Gastrocnemius medialis (tissue), 4 donors: Measurements from ENCODE around the gene NEK2. TPM values are rescaled to one million over a fixed set of nuclear protein-coding genes. Genes with fewer than 3 reads are reported as not detected.

Experiments
- ATAC-seq, 2 donors: fragments of 150-250 bp; one replicate each; pipeline ENCODE4 v1.9.1; 2016
- DNase-seq, 2 donors: peaks; one replicate each; pipeline ENCODE4 v3.0.0-alpha.2; 2019
- H3K27ac ChIP-seq, 4 donors: fragments of 200-600 bp; sonication (generic); 1 replicate in 1 of 4; 2 replicates in 3 of 4; pipeline ENCODE4 v1.5.1; 2016 to 2018; ENCODE audit warnings: mild to moderate bottlenecking in 2 of 4, moderate library complexity in 1 of 4
- H3K27me3 ChIP-seq, 3 donors: fragments of 200-600 bp; sonication (generic) in 2 of 3; 1 replicate in 1 of 3; 2 replicates in 2 of 3; pipeline versions ENCODE4 v1.5.1 to v1.6.0; 2016 to 2019; ENCODE audit warnings: mild to moderate bottlenecking in 1 of 3, moderate library complexity in 1 of 3
- H3K36me3 ChIP-seq, 2 donors: fragments of 200-600 bp; sonication (generic) in 1 of 2; one replicate each; pipeline ENCODE4 v1.5.1; 2017 to 2018
- H3K4me1 ChIP-seq, 2 donors: fragments of 200-600 bp; sonication (generic) in 1 of 2; one replicate each; pipeline ENCODE4 v1.5.1; 2016 to 2017; ENCODE audit warnings: mild to moderate bottlenecking in 2 of 2
- H3K4me3 ChIP-seq, 4 donors: fragments of 200-600 bp; sonication (generic) in 3 of 4; 1 replicate in 1 of 4; 2 replicates in 3 of 4; pipeline ENCODE4 v1.5.1; 2016 to 2019; ENCODE audit warnings: mild to moderate bottlenecking in 2 of 4
- H3K9me3 ChIP-seq, 3 donors: fragments of 200-600 bp; sonication (generic) in 2 of 3; 1 replicate in 1 of 3; 2 replicates in 2 of 3; pipeline ENCODE4 v1.5.1; 2016 to 2019
- CTCF ChIP-seq, 5 experiments: fragments of 450-650 bp in 3 of 5; fragments of 200-600 bp in 2 of 5; sonication (generic) in 2 of 5; IDR thresholded peaks in 4 of 5; conservative IDR thresholded peaks in 1 of 5; 1 replicate in 4 of 5; 2 replicates in 1 of 5; pipeline ENCODE4 v1.5.1; 2016 to 2019; ENCODE audit warnings: antibody characterized with exemption in 5 of 5, mild to moderate bottlenecking in 3 of 5, moderate library complexity in 3 of 5
- POLR2A ChIP-seq, 2 donors: fragments of 450-650 bp; IDR thresholded peaks; one replicate each; pipeline ENCODE4 v1.6.1; 2017; ENCODE audit warnings: antibody characterized with exemption in 2 of 2, mild to moderate bottlenecking in 2 of 2, moderate library complexity in 2 of 2
- in situ Hi-C, 4 donors: fragments of 200-750 bp; cut with MboI; loops; one replicate each; pipeline versions ENCODE4 v1.15.0 to v1.8.0; 2017; ENCODE audit warnings: low sequenced_read_pairs in 4 of 4
- intact Hi-C: fragments of 100-400 bp; cut with DNase I; formaldehyde crosslinking; loops from one replicate; pipeline ENCODE4 v1.15.1; 2023; ENCODE audit warnings: low total_unique reads
- total RNA-seq, 4 donors: library from RNA; depleted of rRNA; stranded (reverse); fragments of >200 nt; gene quantifications; one replicate each; pipeline versions ENCODE4 v1.1.0 to v1.2.3, GENCODE V29; 2016

The NEK2 gene
- total RNA-seq, 4 donors from 2014 or later, result not detected

GRCh38 chr1:211625040-211625439 lies 50.4 kb downstream of the NEK2 start:
- ATAC-seq (no peak), DNase-seq (no peak)
- intact Hi-C loops (no loop called here), in situ Hi-C loops (no loop called here)
- H3K4me3 ChIP-seq, result no peak overlapping the region
- H3K27ac ChIP-seq, result no peak overlapping the region
- no peaks in the 10 kb centered on the region for H3K36me3 ChIP-seq
- no peaks in the 10 kb centered on the region for H3K27me3 ChIP-seq
- H3K9me3 ChIP-seq, result no peaks in the 10 kb centered on the region
- no peak for TF ChIP-seq CTCF (IDR thresholded peaks at IDR 0.05 in 4 of 5, conservative IDR thresholded peaks at IDR 0.05 in 1 of 5)
- no peaks in the 10 kb centered on the region for H3K4me1 ChIP-seq

- no peak for TF ChIP-seq CTCF (IDR thresholded peaks at IDR 0.05 in 4 of 5, conservative IDR thresholded peaks at IDR 0.05 in 1 of 5)
- TF ChIP-seq POLR2A (IDR thresholded peaks at IDR 0.05), result no peak
- in situ Hi-C loops, result no loop called here
- ATAC-seq (no peak), DNase-seq (no peak)
- intact Hi-C loops, result no loop called here
- Histone ChIP-seq H3K27ac (no peak overlapping the region), H3K27me3 (no peaks in the 10 kb centered on the region), H3K9me3 (no peaks in the 10 kb centered on the region), H3K36me3 (no peaks in the 10 kb centered on the region), H3K4me1 (no peaks in the 10 kb centered on the region), H3K4me3 (no peak overlapping the region)
These were observed 51.9 kb downstream of the NEK2 start for GRCh38 chr1:211623515-211623914.

- intact Hi-C loops, result no loop called here
- H3K36me3 ChIP-seq, result no peaks in the 10 kb centered on the region
- no peaks in the 10 kb centered on the region for H3K27me3 ChIP-seq
- DNase-seq (no peak), ATAC-seq (no peak)
- H3K4me3 ChIP-seq, result no peak overlapping the region
- H3K9me3 ChIP-seq, result no peaks in the 10 kb centered on the region
- TF ChIP-seq POLR2A (IDR thresholded peaks at IDR 0.05), result no peak
- TF ChIP-seq CTCF (IDR thresholded peaks at IDR 0.05 in 4 of 5, conservative IDR thresholded peaks at IDR 0.05 in 1 of 5), result no peak
- H3K27ac ChIP-seq, result no peak overlapping the region
- in situ Hi-C loops, result no loop called here
- H3K4me1 ChIP-seq, result no peaks in the 10 kb centered on the region
These were observed 53.8 kb downstream of the NEK2 start for GRCh38 chr1:211621447-211622198.

GRCh38 chr1:211620097-211620496 lies 55.3 kb downstream of the NEK2 start:
- TF ChIP-seq POLR2A (IDR thresholded peaks at IDR 0.05) (no peak), CTCF (IDR thresholded peaks at IDR 0.05 in 4 of 5, conservative IDR thresholded peaks at IDR 0.05 in 1 of 5) (no peak)
- Histone ChIP-seq H3K4me3 (no peak overlapping the region), H3K36me3 (no peaks in the 10 kb centered on the region), H3K9me3 (no peaks in the 10 kb centered on the region), H3K4me1 (no peaks in the 10 kb centered on the region), H3K27me3 (no peaks in the 10 kb centered on the region), H3K27ac (no peak overlapping the region)
- intact Hi-C loops, result no loop called here
- in situ Hi-C loops, result no loop called here
- ATAC-seq (no peak), DNase-seq (no peak)
